GM18519 (cell line): Measurements from ENCODE around the gene CAMKV.
"Not testable (repeated sequence)": the region's sequence is repeated elsewhere in the genome, so short reads cannot be mapped to it uniquely, and the experiment has no call there.

Source experiments
- ATAC-seq: cut with Tn5 transposase; IDR thresholded peaks from one replicate; pipeline ENCODE4 v1.9.1; 2021; ENCODE audit warnings: mild to moderate bottlenecking, moderate library complexity; ENCODE audit not compliant: unreplicated experiment, low FRiP score

Gene CAMKV

DNA sequence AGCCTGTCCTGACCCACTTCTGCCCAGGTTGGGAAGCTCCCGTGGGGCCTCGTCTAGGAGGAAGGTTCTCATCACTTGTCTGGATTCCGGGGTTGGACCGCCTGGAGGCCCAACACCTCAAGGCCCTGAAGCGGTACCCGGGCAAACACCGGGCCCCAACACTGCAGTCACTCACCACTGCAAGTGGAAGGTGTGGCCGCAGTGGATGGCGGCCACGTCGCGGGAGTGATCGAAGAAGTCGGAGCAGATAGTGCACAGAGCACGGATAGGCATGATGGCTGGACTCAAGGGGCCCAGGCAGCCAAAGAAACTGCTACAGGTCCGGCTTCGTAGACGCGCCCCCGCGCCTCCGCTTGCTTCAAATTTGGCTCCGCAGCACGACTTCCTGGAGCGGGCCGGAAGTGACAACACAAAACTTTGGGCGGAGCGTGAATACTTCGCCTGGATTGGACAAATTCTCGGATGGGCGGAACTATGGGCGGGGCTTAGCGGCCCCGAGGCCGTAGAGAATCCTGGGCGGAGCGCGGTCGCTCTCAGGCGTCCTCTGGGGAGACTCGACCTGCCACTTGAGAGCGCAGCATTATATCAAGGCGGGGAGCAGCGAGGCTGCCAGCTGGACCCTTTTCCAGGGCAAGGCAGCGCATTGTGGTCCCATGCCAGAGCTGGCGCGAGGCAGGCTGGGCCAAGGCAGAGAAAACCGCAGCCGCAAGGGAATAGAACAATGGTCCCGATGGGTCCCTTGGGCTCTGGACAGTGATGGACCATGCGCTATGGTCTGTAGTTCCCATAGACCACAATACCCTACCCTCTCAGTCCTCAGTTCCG is 13.3 kb downstream of the CAMKV start, which contains the start of gene TRAIP:
Gene TRAIP, minus strand, starts transcription at position 384 of the 825 bp plus-strand sequence. Its CDS starts 111 bp downstream, at position 273.
- peak; percentile 90 for ATAC-seq

DNA sequence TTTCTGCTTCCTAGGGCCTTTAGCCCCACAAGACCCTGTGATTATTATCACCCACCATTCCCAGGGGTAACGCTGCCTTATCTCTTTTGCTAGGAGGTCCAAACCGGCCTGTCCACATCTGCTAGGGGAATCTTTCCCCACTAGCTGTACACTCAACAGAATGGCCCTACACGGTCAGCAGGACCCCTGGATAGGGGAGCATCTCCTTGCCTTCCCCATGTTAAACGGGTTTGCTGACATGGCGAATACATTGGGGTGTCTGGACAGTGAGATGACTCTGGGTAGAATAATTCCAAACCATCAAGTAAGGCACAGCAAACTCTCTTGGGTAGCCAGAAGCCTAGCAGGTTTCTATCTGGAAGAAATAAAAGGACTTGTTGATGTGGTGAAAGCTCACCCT is 14.0 kb downstream of the CAMKV start:
- ATAC-seq: no peak

DNA sequence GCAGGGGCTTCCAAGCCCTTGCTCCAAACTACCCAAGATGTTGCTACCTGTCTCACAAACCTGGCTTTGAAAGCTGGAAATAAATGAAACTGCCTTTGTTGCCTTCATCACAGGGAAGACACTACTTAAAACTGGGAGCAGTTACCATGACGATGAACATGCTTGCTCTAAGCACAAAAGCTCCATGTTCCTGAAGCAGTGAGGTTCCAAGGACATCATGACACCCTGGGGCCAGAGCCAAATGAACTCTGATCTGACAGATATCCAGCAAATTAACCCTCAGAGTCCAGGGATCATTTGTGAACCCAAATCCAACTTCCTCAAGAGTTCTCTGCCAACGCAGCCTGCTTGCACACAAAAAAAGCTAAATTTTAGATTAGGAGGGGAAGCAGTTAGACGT is 24.0 kb downstream of the CAMKV start:
- no peak for ATAC-seq

DNA sequence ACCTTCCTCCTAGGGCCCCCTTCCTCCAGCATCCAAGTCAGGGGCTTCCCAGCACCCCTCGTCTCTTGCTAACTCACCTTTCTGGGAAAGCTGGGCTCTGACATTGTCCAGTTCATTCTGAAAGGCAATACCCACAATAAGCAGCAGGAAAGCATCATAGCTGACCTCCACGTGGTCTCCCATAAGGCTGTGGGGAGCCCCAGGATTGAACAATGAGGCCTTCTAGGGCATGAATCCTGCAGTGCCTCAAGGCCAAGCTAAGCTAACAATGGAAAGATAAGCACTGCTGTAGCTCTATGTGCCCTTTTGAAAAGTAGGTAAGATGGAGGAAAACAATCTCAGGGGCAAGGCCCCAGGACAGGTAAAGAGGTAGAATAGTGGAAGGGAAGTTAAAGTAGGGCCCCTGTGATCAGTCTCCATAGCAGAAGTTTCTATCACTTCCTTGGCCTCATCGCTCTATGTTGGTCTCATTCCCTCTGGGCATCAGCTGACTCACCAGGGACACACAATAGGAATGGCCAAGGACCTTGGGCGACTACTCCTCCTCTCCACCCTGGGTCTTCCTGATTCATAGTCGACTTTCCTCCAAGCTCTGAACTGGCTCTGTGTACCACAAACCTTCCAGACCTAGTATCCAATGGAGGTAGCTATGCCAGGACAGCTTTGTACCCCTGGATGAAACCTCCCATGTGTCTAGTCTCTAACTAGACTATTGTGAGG is 25.1 kb downstream of the CAMKV start:
- ATAC-seq: no peak

DNA sequence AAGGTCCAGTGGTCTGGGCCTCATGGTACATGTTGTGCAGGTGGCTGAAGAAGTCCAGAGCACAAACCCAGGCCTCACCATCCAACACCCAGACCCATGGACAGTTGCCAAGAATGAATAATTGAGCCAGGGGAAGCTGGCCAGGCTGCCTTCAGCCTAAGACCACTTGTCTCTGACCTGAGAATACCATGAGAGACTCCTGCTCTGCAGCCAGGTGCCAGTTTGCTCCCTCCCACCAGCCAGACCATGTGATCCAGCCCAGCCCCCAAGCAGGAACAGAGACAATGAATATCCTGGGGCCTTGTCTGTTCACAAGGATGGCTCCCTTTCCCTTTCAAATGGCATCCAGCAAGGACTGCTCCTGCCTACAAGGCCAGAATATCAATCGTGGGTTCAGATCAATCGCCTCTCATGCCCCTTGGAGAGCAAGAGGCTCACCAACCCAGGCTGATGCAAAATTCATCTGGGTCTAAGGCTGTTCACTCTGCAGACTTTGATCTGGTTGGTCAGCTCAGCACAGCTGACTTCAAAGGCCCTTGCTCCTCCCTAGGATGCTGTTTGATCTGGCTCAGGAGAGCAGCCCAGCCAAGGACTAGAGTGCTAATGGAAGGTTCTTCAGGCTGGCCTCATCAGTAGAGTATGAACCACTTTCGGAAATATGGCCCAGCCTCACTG is 26.7 kb downstream of the CAMKV start:
- no peak for ATAC-seq

- no peak for ATAC-seq
Observed at GRCh38 chr3:49841806-49842205, 27.9 kb downstream of the CAMKV start.

DNA sequence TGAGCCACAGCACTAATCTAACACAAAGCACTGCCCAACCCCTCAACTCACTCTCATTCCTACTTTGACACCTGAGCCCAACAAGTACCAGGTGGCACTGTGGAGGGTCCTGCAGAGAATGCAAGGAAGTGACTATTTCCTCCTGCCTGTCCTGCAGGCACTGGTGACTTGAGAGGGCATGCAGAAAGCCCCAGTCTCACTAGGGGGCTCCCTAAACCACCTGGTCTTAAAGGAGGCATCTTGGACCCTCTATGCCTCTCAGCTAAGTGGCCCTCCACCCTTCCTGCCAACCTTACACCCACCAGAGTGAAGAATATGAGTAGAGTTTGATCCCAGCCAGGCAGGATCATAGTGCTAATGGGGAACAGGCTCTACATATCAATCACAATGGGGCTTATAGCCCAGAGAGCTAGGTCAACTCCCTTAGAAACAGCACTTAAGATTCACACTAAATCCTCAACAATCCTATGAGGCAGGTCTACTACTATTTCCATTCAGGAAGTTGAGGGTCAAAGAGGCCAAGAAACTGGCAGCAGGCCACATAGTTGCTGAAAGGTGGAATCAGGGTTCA is 28.5 kb downstream of the CAMKV start:
- ATAC-seq: no peak

GRCh38 chr3:49840388-49840787 is 29.3 kb downstream of the CAMKV start:
- no peak for ATAC-seq

- ATAC-seq: no peak
Observed at GRCh38 chr3:49839193-49839809, 30.4 kb downstream of the CAMKV start.

DNA sequence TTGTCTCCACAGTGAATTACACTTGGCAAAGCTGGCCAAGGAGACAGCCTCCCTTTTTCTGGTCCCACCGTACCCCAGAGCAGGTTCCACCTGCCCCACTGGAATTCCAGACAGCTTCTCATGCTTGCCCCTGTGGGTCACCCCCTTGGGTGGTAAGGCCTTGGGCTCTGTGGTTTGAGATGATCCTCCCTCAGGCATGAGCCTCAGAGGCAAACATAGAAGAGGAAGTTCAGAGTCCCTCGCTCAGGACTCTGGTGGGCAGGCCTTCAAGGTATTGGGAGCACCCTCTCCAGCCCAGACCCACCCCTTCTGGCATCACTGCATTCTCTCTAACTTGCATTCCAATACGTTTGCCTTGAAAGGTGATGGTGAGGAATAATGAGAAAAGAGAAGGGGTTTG is 38.4 kb downstream of the CAMKV start:
- ATAC-seq: no peak

- ATAC-seq: no peak
Observed at GRCh38 chr3:49826016-49826415, 43.7 kb downstream of the CAMKV start.

DNA sequence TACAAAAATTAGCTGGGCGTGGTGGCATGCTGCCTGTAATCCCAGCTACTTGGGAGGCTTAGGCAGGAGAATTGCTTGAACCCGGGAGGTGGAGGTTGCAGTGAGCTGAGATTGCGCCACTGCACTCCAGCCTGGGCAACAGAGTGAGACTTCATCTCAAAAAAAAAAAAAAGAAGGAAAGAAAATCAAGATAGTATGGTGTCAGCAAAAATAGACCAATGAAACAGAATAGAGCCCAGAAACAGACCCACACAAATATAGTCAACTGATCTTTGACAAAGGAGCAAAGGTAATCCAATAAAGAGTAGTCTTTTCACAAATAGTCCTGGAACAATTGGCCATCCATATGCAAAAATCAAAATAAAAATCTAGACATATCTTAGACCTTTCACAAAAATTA is 46.6 kb downstream of the CAMKV start:
- not testable (repeated sequence) for ATAC-seq

GRCh38 chr3:49813497-49814174 is 56.1 kb downstream of the CAMKV start, which contains the start of gene UBA7:
Gene UBA7, minus strand, starts transcription at chr3:49813953. Its CDS starts 166 bp downstream, at chr3:49813787.
- ATAC-seq: no peak

DNA sequence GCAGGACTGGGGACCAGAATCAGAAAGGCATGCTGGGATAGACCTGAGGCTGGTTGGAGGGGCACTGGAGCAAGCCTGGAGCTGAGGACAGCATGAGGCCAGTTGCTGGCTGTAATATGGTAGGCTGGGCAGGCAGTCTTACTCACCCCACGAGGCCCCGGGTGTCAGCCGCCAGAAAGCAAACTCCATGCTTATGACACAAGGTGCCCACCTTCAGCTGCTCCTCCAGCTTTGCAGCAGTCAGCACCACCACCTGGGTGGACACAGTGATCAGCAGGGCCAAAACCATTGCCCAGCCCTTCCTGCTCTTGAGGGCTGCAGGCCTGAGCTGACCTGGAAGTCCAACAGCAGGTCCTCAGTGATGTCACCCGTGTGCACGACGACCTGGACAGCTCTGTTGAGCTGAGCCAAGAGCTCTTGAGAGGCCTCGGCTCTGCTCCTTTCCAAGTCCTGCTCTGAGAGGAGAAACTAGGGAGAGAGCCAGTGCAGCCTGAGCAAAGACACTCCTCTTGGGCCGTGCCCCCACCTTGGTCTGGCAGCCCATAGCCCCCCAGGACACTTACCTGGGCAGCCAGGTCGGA is 56.7 kb downstream of the CAMKV start:
- no peak for ATAC-seq
